ENCODE data around the gene DDX21.
"Not testable (repeated sequence)": the region's sequence is repeated elsewhere in the genome, so short reads cannot be mapped to it uniquely, and the experiment has no call there.

Gene DDX21

GRCh38 chr10:68973975-68974374 lies 18.0 kb downstream of the DDX21 start:
- TF ChIP-seq ZFX (IDR thresholded peaks at IDR 0.05; ENCODE audit: borderline replicate concordance), result no peak
- no peak for TF ChIP-seq CTCF (IDR thresholded peaks at IDR 0.05)
- H3K27ac ChIP-seq, result no peak overlapping the region

DNA sequence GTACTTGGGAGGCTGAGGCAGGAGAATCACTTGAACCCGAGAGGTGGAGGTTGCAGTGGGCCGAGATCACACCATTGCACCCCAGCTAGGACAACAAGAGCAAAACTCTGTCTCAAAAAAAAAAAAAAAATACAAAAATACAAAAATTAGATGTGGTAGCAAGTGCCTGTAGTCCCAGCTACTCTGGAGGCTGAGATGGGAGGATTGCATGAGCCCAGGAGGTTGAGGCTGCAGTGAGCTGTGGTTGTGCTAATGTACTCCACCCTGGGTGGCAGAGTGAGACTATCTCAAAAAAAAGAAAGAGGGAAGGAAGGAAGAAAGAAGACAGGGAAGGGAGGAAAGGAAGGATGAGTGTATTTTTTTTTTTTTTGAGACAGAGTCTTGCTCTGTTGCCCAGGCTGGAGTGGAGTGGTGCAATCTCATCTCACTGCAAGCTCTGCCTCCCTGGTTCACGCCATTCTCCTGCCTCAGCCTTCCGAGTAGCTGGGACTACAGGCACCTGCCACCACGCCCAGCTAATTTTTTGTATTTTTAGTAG lies 20.0 kb downstream of the DDX21 start:
- H3K27ac ChIP-seq, result not testable (repeated sequence)

DNA sequence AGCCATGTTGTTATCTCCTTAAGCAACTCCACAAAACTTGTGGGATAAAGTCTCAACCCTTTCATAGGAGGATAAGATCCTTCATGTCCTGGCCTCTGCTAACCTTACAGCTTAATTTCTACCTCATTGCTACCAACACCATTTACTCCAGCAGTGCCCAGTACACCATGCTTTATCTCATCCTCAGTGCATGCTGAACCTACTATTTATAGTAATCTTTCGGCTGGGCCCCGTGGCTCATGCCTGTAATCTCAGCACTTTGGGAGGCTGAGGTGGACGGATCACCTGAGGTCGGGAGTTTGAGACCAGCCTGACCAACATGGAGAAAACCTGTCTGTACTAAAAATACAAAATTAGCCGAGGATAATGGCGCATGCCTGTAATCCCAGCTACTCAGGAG lies 23.8 kb downstream of the DDX21 start:
- H3K27ac ChIP-seq, result not testable (repeated sequence)

GRCh38 chr10:68981074-68981473 lies 25.1 kb downstream of the DDX21 start:
- TF ChIP-seq ZFX (IDR thresholded peaks at IDR 0.05; ENCODE audit: borderline replicate concordance), result no peak
- peak; percentile 26 for TF ChIP-seq CTCF (IDR thresholded peaks at IDR 0.05)
- H3K27ac ChIP-seq, result no peak overlapping the region

DNA sequence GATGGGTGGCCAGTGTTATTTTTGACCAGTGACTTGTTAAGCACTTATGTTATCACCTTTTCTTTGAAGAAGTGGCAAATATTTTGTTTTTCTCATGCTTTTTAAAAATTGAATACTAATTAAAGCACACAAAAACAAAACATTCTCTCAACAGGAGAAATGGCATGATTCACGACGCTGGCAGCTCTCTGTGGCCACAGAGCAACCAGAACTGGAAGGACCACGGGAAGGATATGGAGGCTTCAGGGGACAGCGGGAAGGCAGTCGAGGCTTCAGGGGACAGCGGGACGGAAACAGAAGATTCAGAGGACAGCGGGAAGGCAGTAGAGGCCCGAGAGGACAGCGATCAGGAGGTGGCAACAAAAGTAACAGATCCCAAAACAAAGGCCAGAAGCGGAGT lies 26.4 kb downstream of the DDX21 start:
- TF ChIP-seq ZFX (IDR thresholded peaks at IDR 0.05; ENCODE audit: borderline replicate concordance) (no peak), CTCF (IDR thresholded peaks at IDR 0.05) (no peak)
- no peak overlapping the region for H3K27ac ChIP-seq

GRCh38 chr10:68987611-68988010 lies 31.6 kb downstream of the DDX21 start:
- H3K27ac ChIP-seq, result peak overlapping the region; percentile 91
- TF ChIP-seq CTCF (IDR thresholded peaks at IDR 0.05) (no peak), ZFX (IDR thresholded peaks at IDR 0.05; ENCODE audit: borderline replicate concordance) (no peak)

DNA sequence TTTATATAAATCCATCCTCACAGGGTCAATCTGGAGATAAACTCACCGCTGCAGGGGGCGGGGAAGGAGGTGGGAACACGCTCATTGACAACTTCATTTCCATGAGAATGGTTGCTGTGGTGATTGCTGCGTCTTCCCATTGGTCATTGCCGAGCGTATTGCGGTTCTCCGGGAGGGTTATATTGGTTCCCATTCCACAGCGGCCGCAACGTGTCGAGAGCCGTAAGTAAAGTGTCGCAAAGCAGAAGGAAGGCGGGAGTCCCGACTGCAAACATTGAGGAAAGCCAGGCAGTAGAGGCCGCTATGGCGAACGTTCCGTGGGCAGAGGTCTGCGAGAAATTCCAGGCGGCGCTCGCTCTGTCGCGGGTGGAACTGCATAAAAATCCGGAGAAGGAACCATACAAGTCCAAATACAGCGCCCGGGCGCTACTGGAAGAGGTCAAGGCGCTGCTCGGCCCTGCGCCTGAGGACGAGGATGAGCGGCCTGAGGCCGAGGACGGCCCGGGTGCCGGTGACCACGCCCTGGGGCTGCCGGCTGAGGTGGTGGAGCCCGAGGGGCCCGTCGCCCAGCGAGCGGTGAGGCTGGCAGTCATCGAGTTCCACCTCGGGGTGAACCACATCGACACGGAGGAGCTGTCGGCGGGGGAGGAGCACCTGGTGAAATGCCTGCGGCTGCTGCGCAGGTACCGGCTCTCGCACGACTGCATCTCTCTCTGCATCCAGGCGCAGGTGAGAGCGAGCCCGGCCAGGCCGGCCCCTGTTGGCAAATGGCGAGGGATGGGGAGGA lies 32.8 kb downstream of the DDX21 start, which contains the start of gene KIFBP:
Gene KIFBP (plus strand): TSS at position 274 of the 787 bp plus-strand sequence. CDS start 30 bp downstream, at position 304.
- H3K27ac ChIP-seq, result peak within 1 kb of the TSS; percentile 91
- peak; percentile 75 for TF ChIP-seq CTCF (IDR thresholded peaks at IDR 0.05)
- TF ChIP-seq ZFX (IDR thresholded peaks at IDR 0.05; ENCODE audit: borderline replicate concordance), result no peak

GRCh38 chr10:68989317-68989990 lies 33.5 kb downstream of the DDX21 start:
- H3K27ac ChIP-seq, result peak overlapping the region; percentile 91
- TF ChIP-seq ZFX (IDR thresholded peaks at IDR 0.05; ENCODE audit: borderline replicate concordance) (no peak), CTCF (IDR thresholded peaks at IDR 0.05) (no peak)
